Caco-2 (cell line): ENCODE measurements around the gene RFX3. TPM values are rescaled to one million over a fixed set of nuclear protein-coding genes. Genes with fewer than 3 reads are reported as not detected.

ENCODE experiments used
- BruUV-seq: library from RNA; stranded (reverse); fragments of 400-500 nt; replicated peaks from 2 replicates; lab custom pipeline; 2021; lab: Mats Ljungman, UMichigan
- CTCF ChIA-PET: fragments of 300-600 bp; sonication (Branson Sonifier 250); formaldehyde crosslinking; loops from one replicate; lab custom pipeline; 2022; ENCODE audit warnings: antibody characterized with exemption; lab: Charles Lee
- POLR2A ChIA-PET: fragments of 300-600 bp; sonication (Branson Sonifier 250); formaldehyde crosslinking; loops from one replicate; lab custom pipeline; 2022; ENCODE audit warnings: antibody characterized with exemption; lab: Charles Lee
- DNase-seq, 2 experiments: peaks; one replicate each; pipeline versions ENCODE4 v3.0.0 to v3.0.0-alpha.2; 2020 to 2022
- H3K27me3 ChIP-seq: replicated peaks from 2 replicates; pipeline ENCODE4 v1.6.0; 2011; ENCODE audit warnings: low read length; ENCODE audit not compliant: control insufficient read depth, insufficient read depth
- H3K36me3 ChIP-seq: 2 replicates; pipeline ENCODE4 v1.5.1; 2011; ENCODE audit warnings: low read length; ENCODE audit not compliant: control insufficient read depth, insufficient read depth
- H3K4me1 ChIP-seq: fragments of 250-450 bp; sonication (Bioruptor Pico); 2 replicates; pipeline ENCODE4 v1.5.1; 2020; ENCODE audit warnings: mild to moderate bottlenecking
- H3K4me3 ChIP-seq: 2 replicates; pipeline ENCODE4 v1.5.1; 2011; ENCODE audit warnings: low read depth, mild to moderate bottlenecking, control low read depth, low read length
- H3K9me3 ChIP-seq: fragments of 250-450 bp; sonication (Bioruptor Pico); 2 replicates; pipeline ENCODE4 v1.5.1; 2020; ENCODE audit warnings: mild to moderate bottlenecking, moderate library complexity
- H3K27ac Mint-ChIP-seq: one replicate; pipeline ENCODE4 v1.8.0; 2022; ENCODE audit warnings: mixed read lengths; ENCODE audit not compliant: unreplicated experiment
- H3K27me3 Mint-ChIP-seq: one replicate; pipeline ENCODE4 v1.8.0; 2022; ENCODE audit warnings: mixed read lengths; ENCODE audit not compliant: insufficient read depth, unreplicated experiment
- H3K36me3 Mint-ChIP-seq: one replicate; pipeline ENCODE4 v1.8.0; 2022; ENCODE audit warnings: mild to moderate bottlenecking, mixed read lengths; ENCODE audit not compliant: insufficient read depth, unreplicated experiment
- H3K4me1 Mint-ChIP-seq: one replicate; pipeline ENCODE4 v1.8.0; 2022; ENCODE audit warnings: low read depth, mixed read lengths; ENCODE audit not compliant: unreplicated experiment
- H3K4me3 Mint-ChIP-seq: one replicate; pipeline ENCODE4 v1.8.0; 2022; ENCODE audit warnings: mild to moderate bottlenecking, moderate library complexity, mixed read lengths; ENCODE audit not compliant: unreplicated experiment
- H3K9me3 Mint-ChIP-seq: one replicate; pipeline ENCODE4 v1.8.0; 2022; ENCODE audit warnings: mixed read lengths; ENCODE audit not compliant: unreplicated experiment
- intact Hi-C: fragments of 100-400 bp; cut with micrococcal nuclease; formaldehyde crosslinking; loops from one replicate; pipeline ENCODE4 v1.10.0; 2022; ENCODE audit not compliant: unreplicated experiment
- total RNA-seq: library from RNA; stranded (reverse); gene quantifications from 2 replicates; pipeline ENCODE4 v1.2.3, GENCODE V29; 2022
- TF ChIP-seq, protein P1 (sequence below), 2 experiments: fragments of 200-600 bp in 1 of 2; IDR thresholded peaks; 1 replicate in 1 of 2; 2 replicates in 1 of 2; pipeline versions ENCODE4 v1.5.1 to v1.8.0; 2011 to 2022; ENCODE audit warnings: antibody characterized with exemption in 1 of 2, control low read depth in 1 of 2, inconsistent platforms in 1 of 2, low read depth in 1 of 2, low read length in 1 of 2, mild to moderate bottlenecking in 1 of 2, moderate library complexity in 1 of 2; ENCODE audit not compliant: insufficient read depth in 1 of 2, severe bottlenecking in 1 of 2, unreplicated experiment in 1 of 2

The RFX3 gene
- total RNA-seq, 1 experiment from 2014 or later, result 4.2 TPM

DNA sequence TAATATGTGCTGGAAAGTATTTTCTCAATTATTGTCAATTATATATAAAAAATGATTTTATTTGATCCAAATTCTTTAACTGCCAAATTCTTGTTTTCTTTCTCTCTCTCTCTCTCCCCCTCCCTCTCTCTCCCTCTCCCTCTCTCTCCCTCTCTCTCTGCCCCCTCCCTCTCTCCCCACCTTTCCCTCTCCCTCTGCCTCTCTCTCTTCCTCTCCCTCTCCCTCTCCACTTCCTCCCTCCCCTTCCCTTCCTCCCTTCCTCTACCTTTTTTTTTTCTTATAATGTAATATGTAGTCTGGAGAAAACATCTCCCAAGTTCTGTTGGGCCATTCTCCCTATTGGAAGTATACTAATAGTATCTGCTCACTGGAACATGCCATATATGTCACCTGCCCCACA, 6.4 kb upstream of the RFX3 start:
- no peaks in the 10 kb centered on the region for H3K36me3 ChIP-seq
- BruUV-seq, result no TSS peak

DNA sequence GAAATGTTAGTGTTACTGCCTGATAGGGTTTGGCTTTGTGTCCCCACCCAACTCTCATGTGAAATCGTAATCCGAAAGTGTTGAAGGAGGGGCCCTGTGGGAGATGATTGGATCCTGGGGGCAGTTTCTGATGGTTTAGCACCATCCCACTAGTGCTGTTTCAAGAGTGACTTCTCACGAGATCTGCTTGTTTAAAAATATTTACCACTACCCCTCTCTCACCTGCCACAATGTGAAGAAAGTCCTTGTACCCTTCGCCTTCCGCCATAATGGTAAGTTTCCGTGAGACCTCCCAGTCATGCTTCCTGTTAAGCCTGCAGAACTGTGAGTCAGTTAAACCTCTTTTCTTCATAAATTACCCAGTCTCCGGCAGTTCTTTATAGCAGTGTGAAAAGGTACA, 2.6 kb upstream of the RFX3 start:
- H3K27me3 Mint-ChIP-seq, result no peaks in the 10 kb centered on the region
- DNase-seq, result no peak
- POLR2A ChIA-PET, result interaction anchor here (0.6 kb wide), 1 partner anchor 449 kb away, joined by 3 read pairs; no protein-coding TSS in a partner anchor
- CTCF ChIA-PET, result no interaction called here
- no TSS peak for BruUV-seq
- intact Hi-C loops, result loop anchor here (5.0 kb wide), 1 partner anchor 61 kb away; no protein-coding TSS in a partner anchor
- TF ChIP-seq, protein P1, sequence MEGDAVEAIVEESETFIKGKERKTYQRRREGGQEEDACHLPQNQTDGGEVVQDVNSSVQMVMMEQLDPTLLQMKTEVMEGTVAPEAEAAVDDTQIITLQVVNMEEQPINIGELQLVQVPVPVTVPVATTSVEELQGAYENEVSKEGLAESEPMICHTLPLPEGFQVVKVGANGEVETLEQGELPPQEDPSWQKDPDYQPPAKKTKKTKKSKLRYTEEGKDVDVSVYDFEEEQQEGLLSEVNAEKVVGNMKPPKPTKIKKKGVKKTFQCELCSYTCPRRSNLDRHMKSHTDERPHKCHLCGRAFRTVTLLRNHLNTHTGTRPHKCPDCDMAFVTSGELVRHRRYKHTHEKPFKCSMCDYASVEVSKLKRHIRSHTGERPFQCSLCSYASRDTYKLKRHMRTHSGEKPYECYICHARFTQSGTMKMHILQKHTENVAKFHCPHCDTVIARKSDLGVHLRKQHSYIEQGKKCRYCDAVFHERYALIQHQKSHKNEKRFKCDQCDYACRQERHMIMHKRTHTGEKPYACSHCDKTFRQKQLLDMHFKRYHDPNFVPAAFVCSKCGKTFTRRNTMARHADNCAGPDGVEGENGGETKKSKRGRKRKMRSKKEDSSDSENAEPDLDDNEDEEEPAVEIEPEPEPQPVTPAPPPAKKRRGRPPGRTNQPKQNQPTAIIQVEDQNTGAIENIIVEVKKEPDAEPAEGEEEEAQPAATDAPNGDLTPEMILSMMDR (IDR thresholded peaks at IDR 0.05; ENCODE audit: insufficient read depth in 1 of 2, low read depth in 1 of 2, low read length in 1 of 2, severe bottlenecking in 1 of 2, unreplicated experiment in 1 of 2), result no peak
- Histone ChIP-seq H3K4me1 (peaks cover 13% of the 10 kb centered on the region; the same call in 1 of the 2 replicates), H3K4me3 (no peak overlapping the region), H3K9me3 (no peaks in the 10 kb centered on the region), H3K27me3 (no peaks in the 10 kb centered on the region), H3K36me3 (no peaks in the 10 kb centered on the region)
- peaks cover 17% of the 10 kb centered on the region for H3K36me3 Mint-ChIP-seq
- H3K4me1 Mint-ChIP-seq, result peaks cover 7% of the 10 kb centered on the region
- H3K4me3 Mint-ChIP-seq, result peak overlapping the region; percentile 39
- H3K27ac Mint-ChIP-seq, result no peak overlapping the region
- no peaks in the 10 kb centered on the region for H3K9me3 Mint-ChIP-seq

More for the DNA sequence above, 6.4 kb upstream of the RFX3 start:
- peaks cover 7% of the 10 kb centered on the region for H3K4me1 Mint-ChIP-seq
- TF ChIP-seq, protein P1 (IDR thresholded peaks at IDR 0.05; ENCODE audit: insufficient read depth in 1 of 2, low read depth in 1 of 2, low read length in 1 of 2, severe bottlenecking in 1 of 2, unreplicated experiment in 1 of 2), result no peak
- no peak overlapping the region for H3K4me3 Mint-ChIP-seq
- CTCF ChIA-PET, result no interaction called here
- no peaks in the 10 kb centered on the region for H3K27me3 ChIP-seq
- POLR2A ChIA-PET, result no interaction called here
- H3K9me3 Mint-ChIP-seq, result no peaks in the 10 kb centered on the region
- H3K36me3 Mint-ChIP-seq, result no peaks in the 10 kb centered on the region
- intact Hi-C loops, result no loop called here
- no peaks in the 10 kb centered on the region for H3K9me3 ChIP-seq
- H3K27me3 Mint-ChIP-seq, result no peaks in the 10 kb centered on the region
- no peak for DNase-seq
- peaks cover 9% of the 10 kb centered on the region; the same call in 1 of the 2 replicates for H3K4me1 ChIP-seq
- no peak overlapping the region for H3K27ac Mint-ChIP-seq
- no peak overlapping the region for H3K4me3 ChIP-seq

DNA sequence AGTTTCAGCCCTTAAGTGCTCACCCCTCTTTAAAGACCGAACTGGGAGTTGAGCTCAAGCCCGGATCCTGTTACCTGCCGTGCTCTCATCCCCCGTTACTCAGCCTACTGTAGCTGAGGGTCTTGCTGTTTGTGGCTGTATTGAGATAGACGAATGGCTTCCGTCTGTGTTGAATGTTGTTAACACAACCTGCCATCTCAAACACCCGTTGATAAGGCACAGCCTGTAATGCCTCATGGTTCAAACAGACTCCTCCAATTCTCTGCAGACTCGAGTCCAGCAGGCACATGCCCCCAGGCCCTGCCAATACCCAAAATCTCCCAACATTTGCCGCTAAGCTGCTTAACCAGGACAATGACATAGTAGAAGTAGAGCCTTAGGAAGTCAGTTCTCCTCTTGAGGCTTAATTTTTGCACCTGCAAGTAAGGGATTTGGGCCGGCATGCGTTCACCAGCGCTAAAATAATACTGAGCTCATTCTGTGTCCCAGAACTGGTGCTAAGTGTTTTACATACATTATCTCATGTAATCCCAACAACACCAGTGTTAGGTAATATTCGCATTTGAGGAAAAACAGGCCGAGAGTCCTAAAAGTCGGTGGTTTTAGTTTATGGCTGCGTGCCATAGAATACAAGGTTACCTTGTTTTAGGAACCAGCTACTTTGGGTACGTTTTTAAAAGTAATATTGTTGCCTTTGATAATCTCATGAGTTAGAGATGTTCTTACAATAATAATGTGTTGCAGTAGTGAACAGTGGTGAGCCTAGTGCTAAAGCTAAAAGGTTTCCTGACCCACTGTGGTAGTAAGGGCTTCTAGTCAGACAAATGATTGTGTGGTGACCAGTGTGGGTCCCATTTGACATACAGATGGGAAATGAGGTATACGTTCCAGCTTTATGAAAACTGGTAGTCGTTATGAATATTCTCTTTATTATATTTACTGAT, 1.5 kb upstream of the RFX3 start:
- POLR2A ChIA-PET, result interaction anchor here (0.6 kb wide), 1 partner anchor 684 kb away, joined by 3 read pairs; the partner anchor contains the start of gene PUM3
- Mint-ChIP-seq H3K4me1 (peaks cover 7% of the 10 kb centered on the region), H3K36me3 (peaks cover 17% of the 10 kb centered on the region), H3K9me3 (no peaks in the 10 kb centered on the region), H3K27me3 (no peaks in the 10 kb centered on the region), H3K4me3 (peak overlapping the region; percentile 93), H3K27ac (peak overlapping the region; percentile 99)
- Histone ChIP-seq H3K4me3 (peak overlapping the region; percentile 95), H3K27me3 (no peaks in the 10 kb centered on the region), H3K36me3 (no peaks in the 10 kb centered on the region), H3K4me1 (peaks cover 13% of the 10 kb centered on the region; the same call in 1 of the 2 replicates), H3K9me3 (no peaks in the 10 kb centered on the region)
- TF ChIP-seq, protein P1 (IDR thresholded peaks at IDR 0.05; ENCODE audit: insufficient read depth in 1 of 2, low read depth in 1 of 2, low read length in 1 of 2, severe bottlenecking in 1 of 2, unreplicated experiment in 1 of 2), result no peak
- CTCF ChIA-PET, result interaction anchor here (0.7 to 1.4 kb wide), 2 partner anchors 60 kb away, joined by 3 to 4 read pairs; no protein-coding TSS in a partner anchor
- DNase-seq, result no peak
- intact Hi-C loops, result loop anchor here (5.0 kb wide), 1 partner anchor 60 kb away; no protein-coding TSS in a partner anchor
- TSS peak; percentile 44 for BruUV-seq
